NCI-H460 (cell line): Measurements from ENCODE around the gene SERTAD1. TPM values are rescaled to one million over a fixed set of nuclear protein-coding genes. Genes with fewer than 3 reads are reported as not detected.
A peak's percentile ranks its signal among the peaks of the same experiment; 100 is the strongest.
"Not testable (repeated sequence)": the region's sequence is repeated elsewhere in the genome, so short reads cannot be mapped to it uniquely, and the experiment has no call there.

Experiments
- DNase-seq: peaks from one replicate; pipeline ENCODE4 v3.0.0-alpha.2; 2016; ENCODE audit warnings: low read depth; ENCODE audit errors: extremely low read depth
- total RNA-seq: library from RNA; depleted of rRNA; stranded (reverse); fragments of >200 nt; shearing (Covaris generic); gene quantifications from 2 replicates; pipeline ENCODE4 v1.2.3, GENCODE V29; 2014

SERTAD1 gene
- total RNA-seq, 1 experiment from 2014 or later, result 6.3 TPM

- no peak for DNase-seq
These were observed 27.5 kb upstream of the SERTAD1 start for GRCh38 chr19:40453151-40453735.

GRCh38 chr19:40452016-40452415 lies 26.2 kb upstream of the SERTAD1 start:
- no peak for DNase-seq

GRCh38 chr19:40450664-40451063 lies 24.9 kb upstream of the SERTAD1 start:
- DNase-seq, result no peak

GRCh38 chr19:40449506-40449905 lies 23.7 kb upstream of the SERTAD1 start:
- DNase-seq, result no peak

- DNase-seq, result no peak
These were observed 20.5 kb upstream of the SERTAD1 start for GRCh38 chr19:40446263-40446784.

- DNase-seq, result no peak
These were observed 20.0 kb upstream of the SERTAD1 start for GRCh38 chr19:40445780-40446262.

- DNase-seq, result no peak
These were observed 19.1 kb upstream of the SERTAD1 start for GRCh38 chr19:40444825-40445312.

GRCh38 chr19:40444000-40444824 lies 18.4 kb upstream of the SERTAD1 start, which contains the start of gene SERTAD3:
Gene SERTAD3 (minus strand): TSS chr19:40444335. CDS start chr19:40442080, 2,255 bp downstream.
- peak; percentile 87 for DNase-seq

- peak; percentile 95 for DNase-seq
These were observed 17.6 kb upstream of the SERTAD1 start for GRCh38 chr19:40443131-40443999.

- no peak for DNase-seq
These were observed 16.7 kb upstream of the SERTAD1 start for GRCh38 chr19:40442328-40443130.

GRCh38 chr19:40441719-40442253 lies 16.0 kb upstream of the SERTAD1 start:
- DNase-seq, result no peak

- no peak for DNase-seq
These were observed 12.5 kb upstream of the SERTAD1 start for GRCh38 chr19:40438284-40438683.

GRCh38 chr19:40433391-40434216 lies 7.8 kb upstream of the SERTAD1 start:
- DNase-seq, result peak; percentile 86

- not testable (repeated sequence) for DNase-seq
These were observed 7.0 kb upstream of the SERTAD1 start for GRCh38 chr19:40432760-40433159.

GRCh38 chr19:40431698-40432097 lies 5.9 kb upstream of the SERTAD1 start:
- no peak for DNase-seq

GRCh38 chr19:40430242-40430641 lies 4.5 kb upstream of the SERTAD1 start:
- not testable (repeated sequence) for DNase-seq

GRCh38 chr19:40428197-40428596 lies 2.4 kb upstream of the SERTAD1 start:
- not testable (repeated sequence) for DNase-seq

- DNase-seq, result no peak
These were observed 949 bp downstream of the SERTAD1 start for GRCh38 chr19:40424637-40425449.
